ENCODE data around the gene SCP2. TPM values are rescaled to one million over a fixed set of nuclear protein-coding genes. Genes with fewer than 3 reads are reported as not detected.

Gene SCP2
- total RNA-seq, 6 experiments from 2014 or later: 207 to 885 (median 634) TPM

- no peak for DNase-seq
- intact Hi-C loops (cut with DNase I): loop anchor here in 1 of 2 donors (10.0 kb wide), 1 partner anchor 223 kb away; no protein-coding TSS in a partner anchor
- 11% methylated on average over 15 of the region's 15 CpGs for WGBS (ENCODE audit: insufficient coverage, low coverage, low lambda C conversion rate, missing lambda C conversion rate)
Measured at GRCh38 chr1:52928015-52928404, 934 bp downstream of the SCP2 start.

GRCh38 chr1:52929019-52929418 is 1.9 kb downstream of the SCP2 start:
- intact Hi-C loops (cut with DNase I): loop anchor here in 1 of 2 donors (10.0 kb wide), 1 partner anchor 224 kb away; no protein-coding TSS in a partner anchor

More at GRCh38 chr1:52928015-52928404, 934 bp downstream of the SCP2 start:
- H3K4me1 ChIP-seq: peaks cover 0 to 38% (median 3%) of the 10 kb centered on the region in 4 donors
- H3K4me3 ChIP-seq: peak overlapping the region; percentile 81 to 85 (median 85)
- H3K9me3 ChIP-seq: no peaks in the 10 kb centered on the region
- H3K36me3 ChIP-seq: peaks cover 0 to 3% (median 0%) of the 10 kb centered on the region in 4 donors
- no peak for TF ChIP-seq CTCF (IDR thresholded peaks at IDR 0.05)
- TF ChIP-seq POLR2A (IDR thresholded peaks at IDR 0.05): no peak
- no peaks in the 10 kb centered on the region for H3K27me3 ChIP-seq
- ATAC-seq: peak; percentile 4 to 28 (median 17)
- H3K27ac ChIP-seq: peak overlapping the region; percentile 84 to 92 (median 88)

GRCh38 chr1:52937433-52938182 is 10.5 kb downstream of the SCP2 start:
- Histone ChIP-seq H3K9me3 (no peaks in the 10 kb centered on the region), H3K4me3 (no peak overlapping the region), H3K27me3 (no peaks in the 10 kb centered on the region), H3K4me1 (peaks cover 0 to 30% (median 3%) of the 10 kb centered on the region in 4 donors), H3K27ac (no peak overlapping the region), H3K36me3 (peaks cover 0 to 15% (median 5%) of the 10 kb centered on the region in 4 donors)
- WGBS (ENCODE audit: insufficient coverage, low coverage, low lambda C conversion rate, missing lambda C conversion rate): 78% methylated on average over 2 of the region's 3 CpGs
- TF ChIP-seq CTCF (IDR thresholded peaks at IDR 0.05): no peak
- TF ChIP-seq POLR2A (IDR thresholded peaks at IDR 0.05): no peak
- DNase-seq: no peak
- ATAC-seq: peak in 1 of 4 donors; percentile 25
- intact Hi-C loops (cut with DNase I): no loop called here

More at GRCh38 chr1:52929019-52929418, 1.9 kb downstream of the SCP2 start:
- Histone ChIP-seq H3K9me3 (no peaks in the 10 kb centered on the region), H3K4me1 (peaks cover 0 to 32% (median 3%) of the 10 kb centered on the region in 4 donors), H3K27ac (peak overlapping the region; percentile 84 to 92 (median 88)), H3K36me3 (peaks cover 0 to 9% (median 0%) of the 10 kb centered on the region in 4 donors), H3K27me3 (no peaks in the 10 kb centered on the region), H3K4me3 (peak overlapping the region; percentile 81 to 85 (median 85))
- peak in 1 of 3 donors; percentile 67 for DNase-seq
- WGBS (ENCODE audit: insufficient coverage, low coverage, low lambda C conversion rate, missing lambda C conversion rate): 20% methylated on average over 4 of the region's 4 CpGs
- ATAC-seq: peak; percentile 1 to 23 (median 12)
- no peak for TF ChIP-seq CTCF (IDR thresholded peaks at IDR 0.05)
- no peak for TF ChIP-seq POLR2A (IDR thresholded peaks at IDR 0.05)

GRCh38 chr1:52938183-52938451 is 11.0 kb downstream of the SCP2 start:
- ATAC-seq (no peak), DNase-seq (no peak)
- Histone ChIP-seq H3K9me3 (no peaks in the 10 kb centered on the region), H3K27me3 (no peaks in the 10 kb centered on the region), H3K4me3 (no peak overlapping the region), H3K4me1 (peaks cover 0 to 30% (median 3%) of the 10 kb centered on the region in 4 donors), H3K36me3 (peaks cover 0 to 16% (median 8%) of the 10 kb centered on the region in 4 donors), H3K27ac (no peak overlapping the region)
- WGBS (ENCODE audit: insufficient coverage, low coverage, low lambda C conversion rate, missing lambda C conversion rate): 100% methylated on average over 1 of the region's 1 CpG
- no peak for TF ChIP-seq CTCF (IDR thresholded peaks at IDR 0.05)
- no peak for TF ChIP-seq POLR2A (IDR thresholded peaks at IDR 0.05)
- intact Hi-C loops (cut with DNase I): no loop called here

Measured in right lobe of liver (tissue), 6 donors.